ENCODE data around the gene ADAM21.
"Not testable (repeated sequence)": the region's sequence is repeated elsewhere in the genome, so short reads cannot be mapped to it uniquely, and the experiment has no call there.

The ADAM21 gene

DNA sequence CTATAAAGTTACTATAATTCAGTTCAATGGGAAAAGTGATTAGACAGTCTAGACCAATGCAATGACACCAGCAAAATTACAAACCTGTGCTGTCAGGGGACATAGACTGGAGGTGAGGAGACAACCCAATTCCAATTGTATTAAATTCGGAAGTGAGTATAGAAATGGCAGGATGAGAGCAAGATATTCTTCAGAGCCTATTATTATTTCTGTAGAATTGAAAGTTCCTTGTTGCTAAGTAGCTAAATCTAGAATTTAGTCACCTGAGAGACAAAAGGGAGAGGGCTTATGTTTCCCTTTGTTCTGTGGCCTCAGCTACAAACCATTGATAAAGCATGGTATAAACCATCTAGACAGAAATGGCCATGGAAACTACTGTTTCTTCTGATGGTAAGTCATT, at the start of gene ADAM21:
TSS of gene ADAM21 (plus strand) at position 301 of the 400 bp plus-strand sequence. CDS start 5,326 bp downstream, outside the sequence.
- no peak for DNase-seq

DNA sequence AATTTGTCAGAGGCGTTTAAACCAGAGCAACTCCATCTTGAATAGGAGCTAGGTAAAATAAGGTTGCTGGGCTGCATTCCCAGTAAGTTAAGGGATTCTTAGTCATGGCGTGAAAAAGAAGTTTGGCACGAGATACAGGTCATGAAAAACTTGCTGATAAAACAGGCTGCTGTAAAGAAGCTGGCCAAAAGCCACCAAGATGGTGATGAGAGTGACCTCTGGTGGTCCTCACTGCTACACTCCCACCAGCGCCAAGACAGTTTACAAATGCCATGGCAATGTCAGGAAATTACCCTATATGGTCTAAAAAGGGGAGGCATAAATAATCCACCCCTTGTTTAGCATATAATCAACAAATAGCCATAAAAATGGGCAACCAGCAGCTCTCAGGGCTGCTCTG, 48.6 kb upstream of the ADAM21 start:
- DNase-seq = not testable (repeated sequence)

DNA sequence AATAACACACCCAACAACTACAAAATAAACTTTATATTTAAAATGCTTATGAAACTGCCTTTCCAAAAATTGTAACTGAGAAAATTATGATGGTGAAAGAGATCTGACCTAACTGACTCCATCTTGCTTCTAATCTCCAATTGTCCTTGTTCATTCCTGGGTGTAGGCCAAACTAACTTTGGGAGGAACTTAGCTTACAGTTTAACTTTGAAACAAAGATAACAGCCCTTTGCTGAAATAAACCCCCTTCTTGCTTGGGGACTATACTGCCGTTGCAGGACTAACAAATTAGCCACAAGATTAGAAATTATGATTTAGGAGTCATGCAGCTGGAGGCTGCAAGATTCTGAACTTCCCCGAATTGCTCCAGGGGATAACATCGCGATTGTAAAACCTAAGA, 45.8 kb upstream of the ADAM21 start:
- DNase-seq = not testable (repeated sequence)

DNA sequence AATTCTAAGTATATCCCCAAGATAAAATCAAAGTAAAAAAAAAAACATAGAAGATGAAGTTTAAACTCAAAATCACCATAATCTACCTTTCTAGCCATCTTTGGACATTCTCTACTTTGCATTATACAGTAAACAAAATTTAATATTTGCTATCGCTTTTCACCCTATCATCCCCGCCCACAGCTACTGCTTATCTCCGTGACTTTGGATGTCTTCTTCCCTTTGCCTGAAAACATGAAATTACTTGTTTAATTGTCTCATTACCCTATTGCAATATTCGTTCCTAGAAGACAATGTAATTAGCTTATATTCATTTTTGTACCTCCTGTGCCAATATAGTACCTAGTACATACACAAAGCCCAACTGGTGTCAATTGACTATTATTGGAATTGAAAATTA, 44.4 kb upstream of the ADAM21 start:
- DNase-seq = no peak

DNA sequence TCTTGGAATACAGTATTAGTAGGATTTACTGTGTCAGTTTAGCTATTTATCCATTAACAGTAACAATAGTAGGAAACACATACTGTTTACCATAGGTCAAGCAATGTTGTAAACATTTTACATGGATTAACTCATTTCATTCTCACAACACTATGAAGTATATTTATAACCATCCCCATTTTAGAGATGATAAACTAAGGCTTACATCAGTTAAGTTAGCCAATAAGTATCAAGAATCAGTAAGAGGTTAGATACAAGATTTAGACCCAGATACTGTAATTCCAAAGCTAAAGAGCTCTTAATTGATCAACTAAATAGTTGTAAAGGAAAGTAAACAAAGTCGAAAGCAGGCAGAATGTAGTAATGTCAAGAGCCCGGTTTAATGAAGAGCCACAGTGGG, 36.2 kb upstream of the ADAM21 start:
- DNase-seq = no peak

DNA sequence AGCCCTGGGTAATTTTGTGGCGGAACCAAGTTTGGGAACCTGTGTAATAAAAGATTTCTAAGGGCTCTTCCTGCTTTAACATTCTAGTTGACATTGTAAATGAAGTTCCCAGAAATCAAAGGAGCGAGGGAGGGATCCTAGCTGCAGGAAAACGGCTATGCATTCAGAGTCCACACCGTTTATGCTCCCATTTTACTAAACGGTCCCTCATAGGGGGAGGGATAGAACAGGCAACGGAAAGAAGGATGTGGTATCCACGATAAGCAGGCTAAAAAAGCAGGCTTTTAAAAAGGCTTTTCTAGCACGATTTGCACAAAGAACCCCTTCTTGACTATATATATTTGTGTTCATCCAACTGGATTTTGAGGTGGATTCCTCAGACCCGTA, 35.6 kb upstream of the ADAM21 start:
- no peak for DNase-seq

DNA sequence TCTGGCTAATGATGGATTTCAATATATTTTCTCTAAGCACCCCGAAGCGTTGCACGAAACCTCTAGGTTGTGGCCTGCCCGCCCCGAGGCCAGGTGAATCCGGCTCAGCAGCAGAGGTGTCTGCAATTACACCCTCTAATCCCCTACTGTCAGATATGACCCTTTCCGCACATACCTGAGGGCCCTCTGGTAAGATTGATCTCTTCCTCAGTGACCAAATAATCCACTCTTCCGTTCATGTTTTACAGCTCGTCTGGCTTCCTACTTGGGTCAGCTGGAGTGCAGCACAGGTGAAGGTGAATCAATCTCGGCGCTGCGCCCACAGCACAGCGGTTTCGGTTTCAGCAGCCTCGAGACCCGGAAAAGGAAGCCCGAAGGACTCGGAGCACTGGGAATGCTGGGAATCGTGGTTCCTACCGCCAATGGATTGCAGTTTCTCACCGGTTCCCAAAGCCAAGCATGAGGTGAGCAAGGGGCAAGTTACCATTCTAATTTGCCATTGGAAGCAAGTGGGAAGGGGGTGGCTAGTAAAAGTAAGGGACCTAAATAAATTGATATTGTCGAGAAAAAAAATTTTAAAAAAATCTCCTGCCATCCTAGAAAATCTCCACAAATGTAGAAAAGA, 35.1 kb upstream of the ADAM21 start, which contains the start of gene SYNJ2BP:
TSS of gene SYNJ2BP (minus strand) at position 366 of the 625 bp plus-strand sequence. CDS start at position 239, 127 bp downstream.
- peak; percentile 58 for DNase-seq

DNA sequence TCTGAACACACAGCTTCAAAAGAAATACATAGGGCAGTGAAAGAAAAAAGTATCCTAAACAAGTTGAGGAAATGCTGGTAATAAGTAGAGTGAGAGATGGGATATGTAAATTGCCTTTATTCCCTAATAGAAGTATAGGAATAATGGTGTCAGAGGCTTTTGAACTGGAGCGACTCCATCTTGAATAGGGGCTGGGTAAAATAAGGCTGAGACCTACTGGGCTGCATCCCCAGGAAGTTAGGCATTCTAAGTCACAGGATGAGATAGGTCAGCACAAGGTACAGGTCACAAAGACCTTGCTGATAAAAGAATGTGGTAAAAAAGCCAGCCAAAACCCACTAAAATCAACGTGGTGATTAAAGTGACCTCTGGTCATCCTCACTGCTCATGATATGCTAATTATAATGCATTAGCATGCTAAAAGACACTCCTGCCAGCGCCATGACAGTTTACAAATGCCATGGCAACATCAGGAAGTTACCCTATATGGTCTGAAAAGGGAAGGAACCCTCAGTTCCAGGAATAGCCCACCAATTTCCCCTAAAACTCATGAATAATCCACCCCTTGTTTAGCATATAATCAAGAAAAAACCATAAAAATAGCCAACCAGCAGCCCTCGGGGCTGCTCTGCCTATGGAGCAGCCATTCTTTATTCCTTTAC, 32.6 kb upstream of the ADAM21 start:
- DNase-seq = not testable (repeated sequence)

DNA sequence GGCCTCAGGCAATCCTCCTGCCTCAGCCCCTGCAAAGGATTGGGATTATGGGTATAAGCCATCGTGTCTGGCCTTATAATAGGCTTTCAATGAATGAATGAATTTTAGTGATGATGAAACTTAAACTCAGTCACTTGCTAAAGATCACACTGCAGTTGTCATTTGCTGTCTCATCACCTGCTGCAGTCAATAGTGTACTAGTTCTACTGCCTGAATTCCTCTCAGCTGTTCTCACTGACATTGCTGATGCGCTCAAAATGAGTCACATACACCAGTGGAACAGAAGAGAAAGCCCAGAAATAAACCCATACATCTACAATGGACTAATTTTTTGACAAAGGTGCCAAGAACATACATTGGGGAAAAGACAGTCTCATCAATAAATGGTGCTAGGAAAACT, 29.4 kb upstream of the ADAM21 start:
- DNase-seq = no peak

DNA sequence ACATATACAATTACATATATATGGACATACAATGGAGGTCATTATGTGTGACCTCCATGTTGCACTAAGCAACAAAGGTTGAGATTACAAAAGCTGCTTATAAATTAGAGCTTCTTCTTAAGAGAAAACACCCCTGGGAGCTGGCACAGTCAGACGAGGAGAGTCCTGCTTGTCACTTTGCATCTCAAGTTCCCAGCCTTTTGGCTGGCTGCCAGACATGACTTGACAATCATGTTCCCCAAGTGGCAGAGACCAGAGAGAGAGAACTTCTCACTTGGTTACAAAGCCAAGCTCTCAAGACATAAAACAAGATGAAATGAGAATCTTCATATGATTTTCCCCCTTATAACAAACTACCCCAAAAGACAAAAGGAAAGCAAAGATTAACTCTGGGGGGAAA, 26.6 kb upstream of the ADAM21 start:
- DNase-seq = no peak

DNA sequence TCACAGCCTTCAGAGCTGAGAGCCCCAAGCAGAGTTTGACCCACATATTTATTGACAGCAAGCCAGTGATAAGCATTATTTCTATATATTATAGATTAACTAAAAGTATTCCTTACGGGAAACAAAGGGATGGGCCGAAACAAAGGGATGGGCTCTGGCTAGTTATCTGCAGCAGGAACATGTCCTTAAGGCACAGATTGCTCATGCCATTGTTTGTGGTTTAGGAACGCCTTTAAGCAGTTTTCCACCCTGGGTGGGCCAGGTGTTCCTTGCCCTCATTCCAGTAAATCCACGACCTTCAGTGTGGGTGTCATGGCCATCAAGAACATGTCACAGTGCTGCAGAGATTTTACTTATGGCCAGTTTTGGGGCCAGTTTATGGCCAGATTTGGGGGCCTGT, 25.4 kb upstream of the ADAM21 start:
- DNase-seq = not testable (repeated sequence)

DNA sequence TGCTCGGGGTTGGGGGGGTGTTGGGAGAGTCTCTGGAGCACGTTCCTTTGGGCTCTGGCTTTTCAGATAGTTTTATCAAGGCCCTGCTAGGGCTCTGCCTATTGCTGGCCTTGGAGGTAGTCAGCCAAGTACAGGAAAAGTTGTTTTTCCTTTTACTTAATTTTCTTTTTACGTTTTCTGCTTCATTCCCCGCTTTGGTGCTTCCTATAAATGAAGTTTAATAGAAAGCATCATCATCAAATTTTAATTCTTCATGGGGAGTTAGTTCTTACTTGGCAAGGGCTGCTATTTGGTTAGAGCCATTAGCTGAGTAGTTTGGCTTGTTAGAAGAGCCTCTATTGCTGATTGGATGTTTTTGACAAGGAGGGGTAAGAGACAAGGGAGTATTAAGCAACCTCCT, 15.1 kb upstream of the ADAM21 start:
- no peak for DNase-seq

DNA sequence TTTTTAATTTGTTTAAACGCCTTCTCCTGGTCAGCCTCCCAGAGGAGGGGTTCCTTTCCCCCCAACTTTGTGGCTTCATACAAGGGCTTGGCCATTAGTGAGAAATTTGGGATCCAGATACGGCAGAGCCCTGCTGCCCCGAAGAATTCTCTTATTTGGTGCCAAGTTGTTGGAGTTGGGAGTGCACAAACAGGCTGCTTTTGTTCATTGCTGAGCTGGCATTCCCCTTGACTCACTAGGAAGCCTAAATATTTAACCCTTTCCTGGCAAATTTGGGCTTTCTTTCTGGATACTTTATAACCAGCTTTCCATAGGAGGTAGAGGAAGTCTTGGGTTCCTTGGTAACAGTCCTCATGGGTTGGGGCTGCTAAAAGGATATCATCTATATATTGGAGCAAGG, 10.3 kb upstream of the ADAM21 start:
- DNase-seq = no peak

DNA sequence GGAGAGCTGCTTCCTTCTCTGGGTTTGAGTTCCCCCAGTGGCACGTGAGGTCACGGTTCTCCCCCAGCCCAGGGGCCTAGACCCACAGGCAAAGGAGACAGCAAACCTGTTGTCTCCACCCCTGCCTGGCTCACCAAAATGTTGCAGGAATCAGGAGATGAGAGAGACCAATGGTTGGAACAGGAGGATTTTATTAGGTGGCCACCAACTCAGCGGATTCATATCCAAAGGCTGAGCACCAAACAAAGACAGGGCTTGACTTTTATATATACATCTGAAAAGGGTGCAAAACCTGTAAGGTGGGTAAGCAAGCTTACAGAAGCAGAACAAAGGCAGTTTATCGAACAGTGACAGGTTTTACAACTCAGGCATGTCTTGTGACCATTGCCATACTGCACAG, 9.2 kb upstream of the ADAM21 start:
- DNase-seq = no peak

DNA sequence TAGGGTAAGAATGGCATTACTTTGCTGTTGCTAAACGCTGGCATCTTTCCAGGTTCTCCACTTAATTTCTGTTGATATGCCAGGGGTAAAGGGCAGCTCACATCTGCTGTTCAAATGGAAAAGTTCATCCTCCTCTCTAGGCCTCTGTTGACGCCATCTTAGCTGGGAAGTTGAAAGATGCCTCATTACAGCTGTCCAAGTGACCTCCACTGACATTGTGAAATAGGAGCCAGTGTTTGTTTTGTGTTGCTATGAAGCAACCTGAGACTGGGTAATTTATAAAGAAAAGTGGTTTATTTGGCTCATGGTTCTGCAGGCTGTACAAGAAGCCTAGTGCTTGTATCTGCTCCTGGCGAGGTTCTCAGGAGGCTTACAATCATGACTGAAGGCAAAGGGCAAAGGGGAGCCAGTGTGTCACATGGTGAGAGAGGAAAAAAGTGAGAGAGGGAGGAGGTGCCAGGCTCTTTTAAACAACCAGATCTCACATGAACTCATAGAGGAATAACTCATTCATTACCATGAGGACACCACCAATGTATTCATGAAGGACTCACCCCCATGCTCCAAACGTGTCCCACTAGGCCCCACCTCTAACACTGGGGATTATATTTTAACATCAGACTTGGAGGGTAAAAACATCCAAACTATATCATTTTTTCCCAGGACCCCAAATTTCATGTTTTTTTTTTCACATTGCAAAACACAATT, 3.2 kb upstream of the ADAM21 start:
- DNase-seq = no peak

DNA sequence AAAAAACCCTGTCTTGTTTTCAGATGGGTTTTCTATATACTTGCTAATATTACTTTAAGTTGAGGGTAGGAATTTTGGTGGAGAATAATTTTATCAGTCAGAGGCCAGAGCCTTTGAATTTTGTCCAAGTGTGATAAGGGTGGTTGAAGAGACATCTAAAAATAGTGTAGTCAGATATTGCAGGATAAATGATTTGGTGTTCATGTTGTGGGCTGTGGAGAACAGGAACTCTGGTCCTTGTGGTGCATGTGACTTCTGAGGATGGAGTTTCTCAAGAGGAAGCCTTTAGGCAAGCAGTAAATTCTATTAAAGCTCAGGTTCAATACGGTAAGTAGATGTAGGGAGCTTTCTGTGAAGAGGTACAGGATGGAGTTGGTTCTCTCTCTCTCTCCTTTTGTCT, 2.8 kb downstream of the ADAM21 start:
- DNase-seq = peak; percentile 14

DNA sequence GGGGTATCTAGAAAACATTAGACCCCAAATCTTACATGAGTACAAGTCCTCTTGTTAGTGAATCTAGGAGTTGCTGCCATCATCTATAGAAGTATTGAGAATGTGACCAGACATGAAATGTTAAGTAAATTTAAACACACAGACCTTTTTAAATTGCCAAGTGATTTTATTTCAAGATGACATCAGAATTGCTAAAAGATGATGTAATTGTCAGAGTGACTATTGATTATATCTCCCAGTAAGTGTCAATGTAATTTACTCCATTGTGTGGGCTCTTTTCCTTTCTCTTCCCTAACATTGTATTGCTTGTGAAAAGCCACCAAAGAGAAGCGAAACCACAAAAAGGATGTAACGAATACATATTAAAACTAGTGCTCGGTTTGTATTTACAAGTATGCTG, 16.8 kb downstream of the ADAM21 start:
- peak; percentile 8 for DNase-seq

DNA sequence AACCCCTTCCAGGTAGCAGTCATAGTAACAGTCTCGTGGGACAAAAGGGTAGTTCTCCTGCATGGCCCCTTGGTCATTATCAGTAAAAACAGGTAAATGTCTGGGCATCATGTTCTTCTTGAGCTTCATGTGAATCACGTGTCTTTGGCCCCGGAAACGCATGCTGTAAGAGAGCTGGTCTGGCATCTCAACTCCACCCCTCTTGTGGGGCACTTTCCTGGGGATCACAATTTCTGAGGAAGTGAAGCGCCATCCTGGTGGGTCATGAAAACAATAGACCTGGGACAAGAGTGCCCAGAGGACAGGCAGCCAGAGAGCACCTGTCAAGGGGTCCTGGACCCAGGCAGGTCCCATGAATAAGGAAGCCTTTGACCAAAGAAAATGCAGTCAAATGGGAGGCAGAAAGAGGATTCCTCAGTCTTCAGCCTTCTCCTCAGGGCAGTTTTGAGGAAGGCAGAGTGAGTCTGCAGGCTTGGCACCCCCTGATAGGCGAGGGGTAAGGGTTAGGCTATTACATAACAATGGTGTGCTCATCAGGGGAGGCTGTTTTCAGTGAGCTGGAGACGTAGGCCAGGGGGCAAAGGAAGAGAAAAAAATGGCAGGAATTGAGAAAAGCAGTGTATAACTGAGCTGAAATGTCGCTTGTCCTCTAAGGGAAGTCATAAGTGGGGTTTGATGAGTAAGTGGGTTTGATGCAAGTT, 19.0 kb downstream of the ADAM21 start:
- DNase-seq = not testable (repeated sequence)

DNA sequence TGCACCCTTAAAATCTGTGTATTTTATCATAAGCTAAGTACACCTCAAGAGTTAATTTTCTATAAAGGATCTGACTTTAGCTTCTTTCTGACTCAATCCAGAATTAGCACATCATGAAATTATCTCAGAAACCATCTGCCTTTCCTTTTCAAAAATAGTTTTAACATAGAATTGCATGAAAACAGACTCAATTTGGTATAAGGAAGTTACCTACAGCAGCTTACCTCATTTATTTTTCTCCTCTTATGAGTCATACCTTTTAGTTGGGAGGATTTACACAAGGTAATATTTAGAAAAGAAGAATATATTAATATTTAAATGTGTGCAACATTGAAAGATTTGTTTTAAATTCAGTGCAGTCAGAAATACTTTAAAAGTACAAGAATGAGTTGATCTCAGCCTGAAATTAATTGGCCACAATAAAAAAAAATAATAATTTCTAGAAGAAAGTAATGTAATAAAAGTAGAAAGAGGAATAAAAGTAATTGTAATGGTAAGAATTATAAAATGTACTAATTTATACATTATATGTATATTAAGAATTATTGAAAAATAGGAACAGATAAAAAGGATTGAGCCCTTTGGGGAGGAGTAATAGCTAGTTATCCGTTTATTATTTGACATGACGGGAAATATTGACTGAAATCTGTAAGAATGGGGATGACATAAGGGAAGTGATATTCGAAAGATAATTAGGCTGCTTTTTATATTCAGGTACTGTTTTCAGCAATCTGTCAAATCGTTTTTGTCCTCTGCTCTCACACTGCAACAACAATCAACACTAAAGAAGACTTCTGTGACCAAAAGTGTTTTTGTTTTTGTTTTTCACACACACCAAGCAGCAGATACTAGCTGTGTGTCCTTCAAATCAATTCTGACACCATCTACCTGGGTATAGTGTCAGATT, 20.5 kb downstream of the ADAM21 start:
- no peak for DNase-seq

DNA sequence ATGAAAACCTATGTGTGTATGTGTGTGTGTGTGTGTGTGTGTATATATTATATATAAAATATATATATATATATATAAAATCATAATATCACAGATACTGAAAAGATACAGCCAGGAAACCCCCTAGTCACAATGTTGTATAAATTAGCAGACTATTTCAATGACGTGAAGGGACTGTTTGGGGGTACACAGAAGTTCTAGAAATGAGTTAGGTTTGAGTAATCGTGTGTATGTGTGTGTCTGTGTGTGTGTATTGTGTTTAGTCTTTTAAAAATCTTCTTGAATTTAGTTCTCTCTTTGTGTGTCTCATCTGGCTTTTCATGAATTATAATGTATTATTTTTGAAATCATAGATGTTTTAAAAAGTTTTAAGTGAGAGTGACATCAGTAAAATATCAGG, 21.9 kb downstream of the ADAM21 start:
- no peak for DNase-seq

DNA sequence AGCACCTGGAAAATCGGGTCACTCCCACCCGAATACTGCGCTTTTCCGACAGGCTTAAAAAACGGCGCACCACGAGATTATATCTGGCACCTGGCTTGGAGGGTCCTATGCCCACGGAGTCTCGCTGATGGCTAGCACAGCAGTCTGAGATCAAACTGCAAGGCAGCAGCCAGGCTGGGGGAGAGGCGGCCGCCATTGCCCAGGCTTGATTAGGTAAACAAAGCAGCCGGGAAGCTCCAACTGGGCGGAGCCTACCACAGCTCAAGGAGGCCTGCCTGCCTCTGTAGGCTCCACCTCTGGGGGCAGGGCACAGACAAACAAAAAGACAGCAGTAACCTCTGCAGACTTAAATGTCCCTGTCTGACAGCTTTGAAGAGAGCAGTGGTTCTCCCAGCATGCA, 23.5 kb downstream of the ADAM21 start:
- not testable (repeated sequence) for DNase-seq

DNA sequence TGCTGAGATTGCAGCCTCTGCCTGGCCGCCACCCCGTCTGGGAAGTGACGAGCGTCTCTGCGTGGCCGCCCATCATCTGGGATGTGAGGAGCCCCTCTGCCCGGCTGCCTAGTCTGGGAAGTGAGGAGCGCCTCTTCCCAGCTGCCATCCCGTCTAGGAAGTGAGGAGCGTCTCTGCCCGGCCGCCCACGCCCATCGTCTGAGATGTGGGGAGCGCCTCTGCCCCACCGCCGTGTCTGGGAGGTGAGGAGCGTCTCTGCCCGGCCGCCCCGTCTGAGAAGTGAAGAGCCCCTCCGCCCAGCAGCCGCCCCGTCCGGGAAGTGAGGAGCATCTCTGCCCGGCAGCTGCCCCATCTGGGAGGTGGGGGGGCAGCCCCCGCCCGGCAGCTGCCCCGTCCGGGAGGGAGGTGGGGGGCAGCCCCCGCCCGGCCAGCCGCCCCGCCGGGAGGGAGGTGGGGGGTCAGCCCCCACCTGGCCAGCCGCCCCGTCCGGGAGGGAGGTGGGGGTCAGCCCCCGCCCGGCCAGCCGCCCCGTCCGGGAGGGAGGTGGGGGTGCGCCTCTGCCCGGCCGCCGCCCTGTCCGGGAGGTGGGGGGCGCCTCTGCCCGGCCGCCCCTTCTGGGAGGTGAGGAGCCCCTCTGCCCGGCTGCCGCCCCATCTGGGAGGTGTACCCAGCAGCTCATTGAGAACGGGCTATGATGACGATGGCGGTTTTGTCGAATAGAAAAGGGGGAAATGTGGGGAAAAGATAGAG, 25.6 kb downstream of the ADAM21 start:
- DNase-seq = not testable (repeated sequence)
